ENCODE measurements around the gene TDRD10.

- TF ChIP-seq, protein P1, sequence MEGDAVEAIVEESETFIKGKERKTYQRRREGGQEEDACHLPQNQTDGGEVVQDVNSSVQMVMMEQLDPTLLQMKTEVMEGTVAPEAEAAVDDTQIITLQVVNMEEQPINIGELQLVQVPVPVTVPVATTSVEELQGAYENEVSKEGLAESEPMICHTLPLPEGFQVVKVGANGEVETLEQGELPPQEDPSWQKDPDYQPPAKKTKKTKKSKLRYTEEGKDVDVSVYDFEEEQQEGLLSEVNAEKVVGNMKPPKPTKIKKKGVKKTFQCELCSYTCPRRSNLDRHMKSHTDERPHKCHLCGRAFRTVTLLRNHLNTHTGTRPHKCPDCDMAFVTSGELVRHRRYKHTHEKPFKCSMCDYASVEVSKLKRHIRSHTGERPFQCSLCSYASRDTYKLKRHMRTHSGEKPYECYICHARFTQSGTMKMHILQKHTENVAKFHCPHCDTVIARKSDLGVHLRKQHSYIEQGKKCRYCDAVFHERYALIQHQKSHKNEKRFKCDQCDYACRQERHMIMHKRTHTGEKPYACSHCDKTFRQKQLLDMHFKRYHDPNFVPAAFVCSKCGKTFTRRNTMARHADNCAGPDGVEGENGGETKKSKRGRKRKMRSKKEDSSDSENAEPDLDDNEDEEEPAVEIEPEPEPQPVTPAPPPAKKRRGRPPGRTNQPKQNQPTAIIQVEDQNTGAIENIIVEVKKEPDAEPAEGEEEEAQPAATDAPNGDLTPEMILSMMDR (conservative IDR thresholded peaks at IDR 0.05; ENCODE audit: low read depth, low read length) = no peak
- TF ChIP-seq EZH2 (IDR thresholded peaks at IDR 0.05; ENCODE audit: borderline replicate concordance, low read depth, low read length, poor library complexity, severe bottlenecking) = no peak
Observed at GRCh38 chr1:154577346-154578057, 75.5 kb downstream of the TDRD10 start.

All from A673 (cell line).